GM21529 (cell line): ENCODE measurements around the gene RHOG.
"Not testable (repeated sequence)": the region's sequence is repeated elsewhere in the genome, so short reads cannot be mapped to it uniquely, and the experiment has no call there.

Experiments
- ATAC-seq: cut with Tn5 transposase; IDR thresholded peaks from one replicate; pipeline ENCODE4 v1.9.1; 2021; ENCODE audit not compliant: unreplicated experiment

The RHOG gene

DNA sequence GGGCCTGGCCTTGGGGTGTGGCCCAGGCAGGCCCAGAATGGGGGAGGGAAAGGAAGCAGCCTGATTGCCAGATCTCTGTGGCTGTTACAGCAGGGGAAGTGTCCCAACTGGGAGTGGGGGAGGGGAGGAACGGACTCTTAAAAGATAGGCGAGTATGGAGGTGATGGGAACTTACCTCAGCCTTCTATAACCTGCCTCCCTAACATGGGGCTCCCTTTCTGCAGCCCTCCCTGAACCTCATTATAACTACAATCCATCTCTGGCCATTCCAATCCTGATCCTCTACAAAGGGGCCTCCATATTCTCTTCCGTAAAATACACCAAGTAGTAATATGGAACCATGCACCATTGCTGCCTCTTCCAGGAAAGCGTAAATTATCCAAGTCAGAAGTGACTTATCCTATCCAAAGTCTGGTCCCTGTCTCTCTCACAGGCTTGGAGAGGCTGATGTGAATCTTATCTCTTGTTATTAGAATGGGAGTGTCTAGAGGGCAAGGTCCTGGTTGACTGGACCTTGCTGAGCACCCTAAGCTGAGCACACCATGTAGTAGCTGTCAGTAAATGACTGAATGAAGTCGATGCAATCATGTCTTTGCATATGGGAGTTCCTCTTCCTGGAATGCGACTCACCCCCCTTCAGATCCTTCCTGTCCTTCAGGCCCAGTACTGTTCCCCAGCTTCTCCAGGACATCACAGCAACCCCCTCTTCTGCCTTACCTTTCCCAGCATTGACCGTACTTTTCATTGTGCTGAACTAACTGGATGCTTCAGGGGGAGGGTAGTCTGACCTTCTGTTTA is 5.9 kb downstream of the RHOG start:
- ATAC-seq = no peak

DNA sequence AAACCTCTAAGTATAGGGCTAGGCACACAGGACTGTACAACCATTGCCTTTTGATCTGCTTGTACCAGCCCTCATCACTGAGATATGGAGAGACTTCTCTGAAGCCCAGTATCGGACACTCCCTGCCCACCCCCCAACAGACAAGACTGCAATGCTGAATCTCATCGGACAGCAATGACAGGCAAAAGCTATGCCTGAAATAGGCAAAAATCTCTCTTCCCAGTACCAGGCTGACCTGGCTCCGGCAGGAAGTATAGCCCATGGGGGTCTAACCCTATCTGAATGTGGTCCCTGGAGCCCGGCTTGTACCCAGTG is 6.5 kb downstream of the RHOG start:
- ATAC-seq = no peak

DNA sequence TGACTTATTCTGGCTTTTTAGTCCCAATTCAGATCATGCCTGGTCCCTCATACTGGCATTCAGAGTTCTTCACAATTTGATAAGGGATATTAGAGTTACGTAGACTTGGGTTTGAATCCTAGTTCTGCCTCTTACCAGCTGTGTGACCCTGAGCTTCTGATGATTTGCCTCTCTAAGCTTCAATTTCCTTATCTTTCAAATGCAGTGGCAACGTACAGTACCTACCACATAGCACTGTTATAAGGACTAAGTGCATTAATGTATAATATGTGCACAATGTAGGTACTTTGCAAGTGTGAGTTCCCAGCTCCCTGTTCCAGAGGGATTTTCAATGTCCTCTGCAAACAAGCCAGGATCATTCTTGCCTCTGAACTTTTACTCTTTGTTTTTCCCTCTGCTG is 7.3 kb downstream of the RHOG start:
- no peak for ATAC-seq

DNA sequence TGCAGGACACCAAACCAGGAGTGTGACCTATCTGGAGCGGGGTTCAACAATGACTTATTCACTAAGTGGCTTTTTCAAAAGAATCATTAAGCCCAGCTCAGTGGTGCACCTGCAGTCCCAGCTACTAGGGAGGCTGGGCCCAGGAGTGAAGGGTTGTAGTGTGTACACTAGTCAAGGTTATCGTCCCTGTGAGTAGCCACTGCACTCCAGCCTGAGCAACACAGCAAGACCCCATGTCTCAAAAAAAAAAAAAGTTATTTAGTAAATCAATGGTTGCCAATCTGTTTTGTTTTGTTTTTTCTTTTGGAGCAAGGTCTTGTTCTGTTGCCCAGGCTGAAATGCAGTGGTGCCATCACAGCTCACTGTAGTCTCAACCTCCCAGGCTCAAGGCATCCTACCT is 7.9 kb downstream of the RHOG start:
- ATAC-seq = no peak

DNA sequence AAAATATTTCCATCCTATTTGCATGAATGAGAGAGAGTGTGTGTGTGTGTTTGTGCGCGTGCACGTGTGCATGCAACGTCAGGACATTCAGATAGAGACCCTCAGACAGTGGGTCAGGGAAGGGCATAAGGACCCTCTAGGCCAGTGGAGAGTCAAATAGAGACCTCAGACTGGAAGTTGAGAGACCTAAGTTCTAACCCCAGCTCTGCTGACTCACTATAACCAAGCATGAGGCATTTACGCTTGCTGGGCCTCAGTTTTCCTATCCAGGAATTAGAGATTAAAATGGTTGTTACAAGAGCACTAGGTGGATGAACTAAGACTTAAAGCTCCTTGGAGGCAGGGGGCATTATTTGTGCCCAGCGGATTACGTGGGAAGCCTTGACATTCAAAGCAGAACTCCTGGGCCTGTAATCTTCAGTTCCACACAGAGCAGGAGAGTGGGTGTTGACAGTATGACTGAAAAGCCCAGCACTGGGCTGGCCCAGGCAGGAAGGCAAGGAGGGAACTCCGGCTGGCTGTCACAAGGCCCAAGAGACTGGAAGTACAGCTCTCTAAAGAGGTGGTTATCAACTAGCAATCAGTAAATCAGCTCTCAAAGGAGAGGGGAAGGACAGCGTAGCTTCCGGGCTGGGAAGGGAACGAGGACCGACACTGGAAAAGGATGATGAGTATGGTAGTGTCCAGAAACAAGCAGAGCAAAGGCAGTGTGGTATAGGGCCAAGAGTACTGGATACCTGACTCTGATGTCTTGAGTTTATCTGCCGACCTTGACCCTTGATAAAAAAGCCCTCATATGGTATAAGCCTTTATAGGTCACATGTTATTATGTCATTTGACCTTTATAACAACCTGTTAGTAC is 9.2 kb downstream of the RHOG start:
- no peak for ATAC-seq

DNA sequence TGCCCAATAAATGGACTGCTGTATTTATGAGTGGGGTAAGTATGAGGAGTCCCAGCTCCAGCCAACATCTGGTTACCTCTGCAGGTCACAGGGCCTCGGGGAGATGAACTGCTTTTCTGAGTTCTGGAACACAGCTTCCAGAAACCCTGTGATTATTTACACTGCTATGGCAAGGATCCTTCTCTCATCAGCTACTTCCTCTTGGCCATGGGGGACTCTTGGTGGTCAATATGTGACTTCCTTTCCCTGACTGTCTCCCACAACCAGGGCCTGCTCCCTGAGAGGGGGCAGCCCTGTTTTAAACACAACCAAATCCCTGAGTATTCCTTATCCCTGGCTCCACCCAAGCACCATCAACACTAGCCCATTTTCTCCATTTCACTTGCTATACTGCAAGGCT is 10.0 kb downstream of the RHOG start:
- ATAC-seq = no peak

DNA sequence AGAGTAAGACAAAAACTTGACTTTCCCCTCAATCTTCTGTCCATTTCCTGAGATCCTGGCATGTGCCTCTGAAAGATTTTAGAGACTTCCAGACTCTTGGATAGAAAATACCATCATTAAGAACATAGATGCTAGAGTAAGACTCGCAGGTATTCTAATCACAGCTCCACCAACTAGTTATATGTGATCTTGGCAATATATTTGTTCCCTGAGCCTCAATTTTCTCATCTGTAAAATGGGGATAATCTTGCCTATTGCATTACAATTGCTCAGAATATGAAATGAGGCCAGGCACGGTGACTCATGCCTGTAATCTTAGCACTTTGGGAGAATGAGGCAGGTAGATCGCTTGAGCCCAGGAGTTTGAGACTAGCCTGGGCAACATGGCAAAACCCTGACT is 10.7 kb downstream of the RHOG start:
- no peak for ATAC-seq

DNA sequence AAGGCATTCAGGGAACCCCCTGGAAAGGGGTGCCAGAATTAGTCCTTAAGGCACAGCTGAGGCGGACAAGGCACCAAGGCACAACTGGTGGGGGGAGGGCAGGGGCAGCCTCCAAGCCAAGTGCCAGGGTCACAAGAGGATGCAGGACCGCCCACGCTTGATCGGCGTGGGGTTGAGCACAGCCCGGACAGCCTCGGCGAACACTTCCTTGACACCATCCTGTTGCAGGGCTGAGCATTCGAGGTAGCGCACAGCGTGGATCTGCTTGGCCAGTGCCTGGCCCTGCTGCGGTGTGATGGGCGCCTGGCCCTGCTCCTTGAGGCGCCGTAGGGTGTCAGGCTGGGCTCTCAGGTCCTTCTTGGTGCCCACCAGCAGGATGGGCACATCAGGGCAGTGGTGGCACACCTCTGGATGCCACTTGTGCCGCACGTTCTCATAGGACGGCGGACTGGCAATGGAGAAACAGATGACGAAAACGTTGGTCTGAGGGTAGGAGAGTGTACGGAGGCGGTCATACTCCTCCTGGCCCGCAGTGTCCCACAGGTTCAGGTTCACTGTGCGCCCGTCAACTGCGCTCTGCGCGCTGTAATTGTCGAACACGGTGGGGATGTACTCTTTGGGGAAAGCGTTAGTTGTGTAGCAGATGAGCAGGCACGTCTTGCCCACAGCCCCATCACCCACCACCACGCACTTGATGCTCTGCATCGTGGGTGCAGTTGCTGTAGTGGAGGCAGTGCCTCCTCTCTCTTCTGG is 13.1 kb downstream of the RHOG start:
- no peak for ATAC-seq

DNA sequence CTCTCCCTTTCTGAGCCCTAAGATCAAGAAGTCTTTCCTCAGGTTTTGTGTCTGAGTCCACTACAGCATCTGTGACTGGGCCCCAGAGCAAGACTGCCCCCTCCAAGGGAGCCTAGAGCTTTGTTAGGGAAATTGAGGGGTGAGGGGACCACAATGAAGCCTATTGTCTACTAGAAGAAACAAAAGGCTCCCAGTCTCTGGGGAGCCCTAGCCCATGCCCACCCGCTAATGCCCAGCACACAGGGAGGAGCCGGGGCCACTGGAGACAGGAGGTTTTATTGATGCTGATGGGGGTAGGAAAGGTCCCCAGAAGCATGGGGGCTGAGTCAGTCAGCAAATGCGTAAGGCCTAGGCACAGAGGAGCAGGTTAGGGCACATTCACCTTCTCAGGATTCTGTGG is 14.0 kb downstream of the RHOG start:
- no peak for ATAC-seq

DNA sequence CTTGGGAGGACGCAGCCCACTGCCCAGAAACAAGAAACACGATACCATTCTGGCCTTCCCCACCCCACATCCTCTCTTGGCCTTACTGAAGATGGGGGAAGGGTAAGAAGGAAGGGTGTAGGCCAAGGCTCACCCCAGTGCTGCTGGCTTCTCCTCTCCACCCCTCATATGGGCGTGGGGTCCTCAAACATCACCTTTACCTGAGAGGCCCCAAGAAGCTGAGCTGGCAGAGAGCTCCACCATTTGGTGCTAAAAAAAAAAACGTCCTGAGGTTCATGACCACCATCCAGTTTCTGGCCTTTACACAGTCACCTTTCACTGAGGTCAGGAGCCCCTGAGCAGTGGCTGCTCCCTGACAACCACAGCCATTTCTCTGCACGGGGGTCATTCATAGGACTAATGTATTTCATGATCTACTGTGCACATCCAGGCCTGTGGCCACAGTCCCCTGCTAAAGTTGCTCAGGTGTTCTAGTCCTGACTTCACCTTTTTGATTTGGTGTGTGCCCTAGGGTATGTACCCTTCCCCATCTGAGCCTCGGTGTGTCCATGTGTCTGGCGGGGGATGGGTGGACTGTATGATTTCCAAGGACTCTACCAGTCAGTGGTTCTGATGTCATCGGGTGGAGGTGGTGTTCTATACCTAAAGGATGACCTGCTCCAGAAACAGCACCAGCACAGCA is 15.1 kb downstream of the RHOG start:
- no peak for ATAC-seq

DNA sequence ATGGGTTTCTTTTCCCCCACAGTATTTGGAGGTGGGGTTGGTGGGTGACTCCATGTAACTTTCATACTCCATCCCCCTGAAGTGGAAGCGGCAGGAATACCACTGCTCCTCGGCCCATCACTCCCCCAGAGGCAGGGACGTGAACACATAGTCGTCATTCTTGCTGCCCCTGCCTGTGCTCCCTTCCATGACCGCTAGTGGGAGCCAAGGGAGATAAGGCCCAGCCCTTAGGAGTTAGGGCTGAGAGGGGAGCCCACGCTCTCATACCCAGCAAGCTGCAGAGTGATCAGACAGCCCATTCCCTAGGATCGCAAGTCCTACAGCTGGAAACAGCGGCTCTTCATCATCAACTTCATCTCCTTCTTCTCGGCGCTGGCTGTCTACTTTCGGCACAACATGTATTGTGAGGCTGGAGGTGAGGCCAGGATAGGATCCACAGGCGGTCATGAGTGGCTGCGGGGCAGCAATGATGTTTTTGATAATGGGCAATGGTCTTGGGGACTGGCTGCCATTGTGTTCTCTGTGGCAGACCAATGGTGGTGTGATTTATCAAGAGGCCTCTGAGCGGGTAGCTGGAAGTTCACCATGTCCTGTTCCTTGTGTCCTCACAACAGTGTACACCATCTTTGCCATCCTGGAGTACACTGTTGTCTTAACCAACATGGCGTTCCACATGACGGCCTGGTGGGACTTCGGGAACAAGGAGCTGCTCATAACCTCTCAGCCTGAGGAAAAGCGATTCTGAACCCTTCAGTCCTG is 15.9 kb downstream of the RHOG start:
- ATAC-seq = peak; percentile 88

DNA sequence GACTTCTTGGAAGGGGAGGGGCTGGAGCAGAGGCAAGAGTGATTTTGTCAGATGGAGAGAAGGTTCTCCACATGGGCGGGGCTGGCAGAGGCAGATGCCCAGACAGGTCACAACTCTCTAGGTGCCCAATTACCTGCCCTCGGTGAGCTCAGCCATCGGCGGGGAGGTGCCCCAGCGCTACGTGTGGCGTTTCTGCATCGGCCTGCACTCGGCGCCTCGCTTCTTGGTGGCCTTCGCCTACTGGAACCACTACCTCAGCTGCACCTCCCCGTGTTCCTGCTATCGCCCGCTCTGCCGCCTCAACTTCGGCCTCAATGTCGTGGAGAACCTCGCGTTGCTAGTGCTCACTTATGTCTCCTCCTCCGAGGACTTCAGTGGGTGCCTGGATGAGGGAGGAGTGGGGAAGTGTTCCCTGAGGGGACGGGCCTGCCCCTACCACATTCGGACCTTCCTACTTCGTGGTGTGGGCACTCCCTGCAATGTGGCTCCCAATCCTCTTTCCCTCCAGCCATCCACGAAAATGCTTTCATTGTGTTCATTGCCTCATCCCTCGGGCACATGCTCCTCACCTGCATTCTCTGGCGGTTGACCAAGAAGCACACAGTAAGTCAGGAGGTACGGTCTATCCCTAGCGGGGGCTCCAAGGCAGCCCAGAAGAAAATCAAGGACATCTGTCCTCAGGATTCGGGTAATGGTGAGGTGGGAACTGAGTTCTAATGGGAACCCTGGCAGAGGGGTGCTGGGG is 16.8 kb downstream of the RHOG start:
- ATAC-seq = no peak

DNA sequence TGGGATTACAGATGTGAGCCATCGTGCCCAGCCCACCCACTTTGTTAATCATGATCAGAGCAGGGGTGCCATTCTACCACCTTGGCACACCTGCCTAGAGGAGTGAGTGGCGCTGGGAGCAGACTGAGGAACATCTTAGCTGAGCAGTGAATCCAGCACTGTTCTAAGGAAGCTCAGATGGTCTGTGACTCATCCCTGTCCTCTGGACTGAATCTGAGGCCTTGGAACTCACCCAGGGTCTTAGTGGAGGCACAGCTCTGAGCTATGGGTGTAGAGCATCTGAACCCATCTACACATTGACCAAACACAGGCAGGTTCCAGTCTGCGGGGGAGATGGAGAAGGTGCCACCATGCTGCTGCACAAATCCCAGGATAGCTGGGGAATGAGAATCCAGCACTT is 17.5 kb downstream of the RHOG start:
- no peak for ATAC-seq

DNA sequence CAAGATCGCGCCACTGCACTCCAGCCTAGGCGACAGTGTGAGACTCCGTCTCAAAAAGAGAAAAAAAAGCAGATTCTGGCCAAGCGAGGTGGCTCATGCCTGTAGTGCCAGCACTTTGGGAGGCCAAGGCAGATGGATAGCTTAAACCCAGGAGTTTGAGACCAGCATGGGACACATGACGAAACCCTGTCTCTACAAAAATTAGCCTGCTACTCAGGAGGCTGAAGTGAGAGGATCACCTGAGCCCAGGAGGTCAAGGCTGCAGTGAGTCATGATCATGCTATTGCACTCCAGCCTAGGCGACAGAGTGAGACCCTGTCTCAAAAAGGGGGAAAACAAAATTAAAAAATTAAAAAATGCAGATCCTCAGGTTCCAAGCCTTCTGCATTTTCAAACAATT is 18.4 kb downstream of the RHOG start:
- ATAC-seq = no peak

DNA sequence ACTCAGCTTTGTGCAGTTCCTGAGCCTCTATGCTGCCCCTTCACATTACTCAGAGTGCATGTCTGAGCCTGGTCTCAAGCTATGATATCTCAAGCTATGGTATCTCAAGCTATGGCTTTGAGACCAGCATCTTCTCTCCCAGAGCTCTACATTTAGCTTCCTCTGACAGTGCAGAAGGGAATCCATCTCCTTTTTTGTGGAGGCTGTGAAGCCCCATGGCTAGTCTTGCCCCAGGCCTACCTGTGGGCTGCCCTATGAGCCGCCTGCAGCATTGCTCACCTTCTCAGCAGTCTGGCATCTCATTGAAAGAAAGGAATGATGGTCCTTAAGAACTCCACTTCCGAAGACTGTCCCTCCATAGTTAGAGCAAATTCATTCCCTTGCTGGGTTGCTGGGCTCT is 19.8 kb downstream of the RHOG start:
- ATAC-seq = no peak

DNA sequence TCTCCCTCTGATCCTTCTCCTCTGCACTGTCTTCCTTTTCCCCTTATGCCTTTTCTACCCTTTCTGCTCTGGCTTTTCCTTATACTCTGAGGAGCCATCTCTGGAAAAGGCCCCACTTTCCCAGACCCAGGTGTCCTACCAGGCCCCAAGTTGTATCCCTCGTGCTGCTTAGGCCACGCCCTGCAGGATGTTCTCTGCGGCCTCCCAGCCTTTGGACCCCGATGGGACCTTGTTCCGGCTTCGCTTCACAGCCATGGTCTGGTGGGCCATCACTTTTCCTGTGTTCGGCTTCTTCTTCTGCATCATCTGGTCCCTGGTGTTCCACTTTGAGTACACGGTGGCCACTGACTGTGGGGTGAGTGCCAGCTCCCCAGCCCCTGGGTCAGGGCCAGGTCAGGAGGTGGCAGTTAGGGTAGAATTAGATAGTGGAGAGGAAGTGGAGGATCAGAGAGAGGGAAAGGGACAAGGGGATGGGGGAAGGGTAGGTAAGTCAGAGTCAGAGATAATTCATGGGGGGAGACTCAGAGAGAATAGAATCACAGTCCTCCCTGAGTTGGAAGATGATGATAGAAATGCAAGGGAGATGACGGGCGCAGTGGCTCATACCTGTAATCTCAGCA is 23.5 kb downstream of the RHOG start:
- no peak for ATAC-seq

DNA sequence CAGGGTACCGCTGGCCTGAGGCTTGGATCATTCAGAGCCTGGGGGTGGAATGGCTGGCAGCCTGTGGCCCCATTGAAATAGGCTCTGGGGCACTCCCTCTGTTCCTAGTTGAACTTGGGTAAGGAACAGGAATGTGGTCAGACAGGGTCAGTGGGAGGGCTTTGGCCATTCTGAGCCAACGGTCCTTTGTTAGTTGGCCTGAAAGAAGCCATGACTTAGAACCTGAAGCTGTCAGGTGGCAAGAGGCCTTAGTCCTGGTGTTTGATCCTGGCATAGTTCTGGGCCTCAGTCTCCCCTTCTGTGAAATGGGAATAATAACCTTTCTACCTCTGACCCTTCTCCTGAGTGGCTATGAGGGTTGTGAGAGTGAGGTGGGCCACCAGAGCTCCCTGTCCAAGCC is 24.1 kb downstream of the RHOG start:
- no peak for ATAC-seq

DNA sequence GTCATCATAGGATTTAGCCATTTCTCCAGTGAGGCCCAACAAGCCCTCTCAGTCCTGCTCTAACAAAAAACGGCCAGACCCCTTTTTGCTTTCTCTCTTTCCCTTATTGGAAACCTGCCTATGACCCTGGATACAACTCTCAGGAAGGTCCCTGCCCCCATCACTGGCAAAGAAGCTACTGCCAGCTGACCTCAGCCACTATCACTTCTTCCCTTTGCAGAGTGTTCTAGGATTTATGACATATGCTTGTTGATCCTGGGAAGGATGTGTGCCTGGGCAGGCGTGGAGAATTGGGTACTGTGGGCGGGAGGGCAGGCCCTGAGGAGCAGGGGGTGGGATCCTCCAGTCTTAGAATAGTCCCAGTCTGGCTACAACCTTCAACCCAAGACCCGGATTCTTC is 24.9 kb downstream of the RHOG start:
- ATAC-seq = no peak

DNA sequence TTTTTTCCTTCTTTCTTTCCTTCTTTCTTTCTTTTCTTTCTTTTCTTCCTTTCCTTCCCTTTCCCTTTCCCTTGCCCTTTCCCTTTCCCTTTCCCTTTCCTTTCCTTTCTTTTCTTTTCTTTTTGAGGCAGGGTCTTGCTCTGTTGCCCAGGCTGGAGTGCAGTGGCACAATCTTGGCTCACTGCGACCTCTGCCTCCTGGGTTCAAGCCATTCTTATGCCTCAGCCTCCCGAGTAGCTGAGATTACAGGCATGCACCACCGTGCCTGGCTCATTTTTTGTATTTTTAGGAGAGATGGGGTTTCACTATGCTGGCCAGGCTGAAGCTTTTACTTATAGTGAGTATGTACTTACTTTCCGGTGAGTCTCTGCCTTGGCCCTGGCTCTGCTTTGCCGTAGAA is 25.9 kb downstream of the RHOG start:
- ATAC-seq = not testable (repeated sequence)
